GM21381 (cell line): ENCODE data around the gene SLC4A9.
"Not testable (repeated sequence)": the region's sequence is repeated elsewhere in the genome, so short reads cannot be mapped to it uniquely, and the experiment has no call there.

Experiments
- ATAC-seq: cut with Tn5 transposase; IDR thresholded peaks from one replicate; pipeline ENCODE4 v1.9.1; 2021; ENCODE audit warnings: mild to moderate bottlenecking, moderate library complexity; ENCODE audit not compliant: unreplicated experiment

SLC4A9 gene

DNA sequence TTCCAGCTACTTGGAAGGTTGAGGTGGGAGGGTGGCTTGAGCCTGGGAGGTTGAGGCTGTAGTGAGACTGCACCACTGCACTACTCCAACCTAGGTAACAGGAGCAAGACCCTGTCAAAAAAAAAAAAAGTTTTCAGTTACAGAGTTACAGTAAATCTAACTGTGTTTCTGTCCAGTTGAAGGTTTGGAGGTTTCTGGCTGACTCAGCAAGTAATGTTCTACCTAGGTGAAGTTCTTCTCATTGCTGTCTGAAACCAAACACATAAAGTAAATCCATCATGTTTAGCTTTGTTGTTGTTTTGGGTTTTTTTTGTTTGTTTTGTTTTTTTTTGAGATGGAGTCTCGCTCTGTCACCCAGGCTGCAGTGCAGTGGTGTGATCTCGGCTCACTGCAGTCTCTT is 33.7 kb downstream of the SLC4A9 start:
- ATAC-seq: no peak

DNA sequence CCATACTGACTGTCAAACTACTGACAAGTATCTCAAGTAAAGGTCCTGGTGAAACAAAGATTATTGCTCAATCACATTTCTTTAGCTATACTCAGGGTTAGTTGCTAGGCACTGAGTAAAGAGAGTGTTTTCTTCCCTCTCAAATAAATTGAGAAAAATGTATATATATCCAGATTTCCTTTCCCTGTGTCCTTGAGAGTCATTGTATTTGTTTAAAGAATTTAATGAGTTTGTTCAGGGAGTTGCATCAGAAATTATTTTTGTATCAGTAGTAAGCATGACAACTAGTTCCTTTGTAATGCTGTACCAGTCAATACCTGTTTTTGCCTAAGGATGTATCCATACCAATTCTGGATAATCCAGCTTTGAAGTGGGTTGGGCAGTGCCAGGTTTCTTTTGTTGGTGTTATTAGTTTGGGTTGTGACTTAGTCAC is 38.4 kb downstream of the SLC4A9 start:
- ATAC-seq: no peak

DNA sequence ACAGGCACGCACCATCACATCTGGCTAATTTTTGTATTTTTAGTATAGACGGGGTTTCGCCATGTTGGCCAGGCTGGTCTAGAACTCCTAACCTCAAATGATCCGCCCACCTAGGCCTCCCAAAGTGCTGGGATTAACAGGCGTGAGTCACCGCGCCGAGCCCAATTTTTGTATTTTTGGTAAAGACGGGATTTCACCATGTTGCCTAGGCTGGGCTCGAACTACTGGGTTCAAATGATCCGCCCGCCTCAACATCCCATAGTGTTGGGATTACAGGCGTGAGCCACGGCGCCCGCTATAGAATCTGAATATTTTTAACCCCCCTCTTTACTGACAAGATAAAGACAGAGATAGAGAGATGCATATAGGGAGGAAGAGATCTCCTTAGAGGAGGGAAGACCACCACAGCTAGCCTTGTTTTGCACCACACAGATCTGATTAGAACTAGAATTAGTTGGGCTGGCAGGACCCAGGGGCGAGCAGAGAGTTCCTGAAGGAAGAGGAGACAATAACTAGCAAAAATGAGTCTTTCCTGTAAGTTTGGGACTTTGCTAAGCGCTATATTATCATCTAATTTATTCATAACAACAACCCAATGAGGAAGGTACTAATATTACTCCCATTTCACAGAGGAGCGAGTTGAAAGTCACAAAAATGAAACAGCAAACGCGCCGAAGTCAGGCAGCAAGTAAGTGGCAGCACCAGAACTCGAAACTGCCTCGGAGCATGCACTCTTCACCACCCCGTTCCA is 40.2 kb downstream of the SLC4A9 start:
- no peak for ATAC-seq

DNA sequence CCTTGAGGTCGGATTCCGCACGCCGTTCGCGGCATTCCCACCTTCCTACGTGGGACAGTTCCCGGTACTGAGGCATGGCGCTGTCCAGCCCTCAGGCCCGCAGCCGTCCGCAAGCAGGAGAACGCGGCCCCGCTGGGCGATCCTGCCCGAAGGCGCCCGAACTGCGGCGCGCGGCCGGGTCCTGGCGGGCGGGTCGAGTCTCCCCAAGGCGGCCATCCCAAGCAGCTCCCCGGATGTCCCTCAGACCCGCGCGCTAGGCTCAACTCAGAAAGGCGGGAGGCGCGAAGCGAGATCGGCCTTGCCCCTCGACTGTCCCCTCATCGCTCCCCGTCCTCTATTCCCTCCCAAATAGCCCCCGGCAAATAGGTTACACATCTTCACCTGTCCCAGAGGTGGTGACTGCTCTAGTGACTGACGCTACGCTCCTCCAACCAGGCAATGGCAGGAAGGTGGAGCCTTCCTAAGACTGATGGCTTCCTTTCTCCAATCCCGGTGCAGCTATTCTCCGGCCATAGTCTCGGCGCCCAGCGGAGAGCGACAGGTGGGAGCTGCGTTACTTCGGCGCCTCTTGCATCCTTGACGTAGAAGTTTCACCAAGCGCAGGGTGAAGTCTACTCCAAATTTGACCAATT is 40.9 kb downstream of the SLC4A9 start:
- peak; percentile 64 for ATAC-seq

DNA sequence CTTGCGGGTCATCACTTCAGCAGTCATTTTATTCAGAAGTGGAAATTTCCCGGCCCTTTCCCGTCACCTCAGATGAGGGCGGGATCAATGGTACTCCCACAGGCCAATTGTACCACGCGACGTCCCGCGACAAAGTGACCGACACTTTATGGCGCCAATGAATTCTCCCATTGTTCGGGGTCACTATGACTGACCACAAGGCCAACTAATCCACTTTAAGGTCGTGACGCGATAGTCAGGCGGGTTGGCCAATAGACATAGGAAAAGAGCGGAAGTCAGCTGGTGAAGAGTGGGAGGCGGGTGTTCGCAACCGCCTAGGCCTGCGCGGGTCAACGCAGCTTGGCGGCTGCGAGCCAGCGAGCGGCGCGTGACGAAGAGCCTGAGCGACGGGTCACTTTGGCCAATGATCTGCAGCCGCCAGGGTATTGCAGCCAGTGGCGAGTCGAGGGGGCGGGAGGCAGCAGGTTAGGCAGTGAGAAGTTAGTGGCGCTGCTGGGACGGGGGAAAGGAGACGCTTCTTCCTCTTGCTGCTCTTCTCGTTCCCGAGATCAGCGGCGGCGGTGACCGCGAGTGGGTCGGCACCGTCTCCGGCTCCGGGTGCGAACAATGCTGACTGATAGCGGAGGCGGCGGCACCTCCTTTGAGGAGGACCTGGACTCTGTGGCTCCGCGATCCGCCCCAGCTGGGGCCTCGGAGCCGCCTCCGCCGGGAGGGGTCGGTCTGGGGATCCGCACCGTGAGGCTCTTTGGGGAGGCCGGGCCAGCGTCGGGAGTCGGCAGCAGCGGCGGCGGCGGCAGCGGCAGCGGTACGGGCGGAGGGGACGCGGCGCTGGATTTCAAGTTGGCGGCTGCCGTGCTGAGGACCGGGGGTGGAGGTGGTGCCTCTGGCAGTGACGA is 41.6 kb downstream of the SLC4A9 start, which contains the start of gene ANKHD1:
ANKHD1 (plus strand) TSS at position 472 of the 896 bp plus-strand sequence; CDS start at position 607, 135 bp downstream.
- ATAC-seq: peak; percentile 76

DNA sequence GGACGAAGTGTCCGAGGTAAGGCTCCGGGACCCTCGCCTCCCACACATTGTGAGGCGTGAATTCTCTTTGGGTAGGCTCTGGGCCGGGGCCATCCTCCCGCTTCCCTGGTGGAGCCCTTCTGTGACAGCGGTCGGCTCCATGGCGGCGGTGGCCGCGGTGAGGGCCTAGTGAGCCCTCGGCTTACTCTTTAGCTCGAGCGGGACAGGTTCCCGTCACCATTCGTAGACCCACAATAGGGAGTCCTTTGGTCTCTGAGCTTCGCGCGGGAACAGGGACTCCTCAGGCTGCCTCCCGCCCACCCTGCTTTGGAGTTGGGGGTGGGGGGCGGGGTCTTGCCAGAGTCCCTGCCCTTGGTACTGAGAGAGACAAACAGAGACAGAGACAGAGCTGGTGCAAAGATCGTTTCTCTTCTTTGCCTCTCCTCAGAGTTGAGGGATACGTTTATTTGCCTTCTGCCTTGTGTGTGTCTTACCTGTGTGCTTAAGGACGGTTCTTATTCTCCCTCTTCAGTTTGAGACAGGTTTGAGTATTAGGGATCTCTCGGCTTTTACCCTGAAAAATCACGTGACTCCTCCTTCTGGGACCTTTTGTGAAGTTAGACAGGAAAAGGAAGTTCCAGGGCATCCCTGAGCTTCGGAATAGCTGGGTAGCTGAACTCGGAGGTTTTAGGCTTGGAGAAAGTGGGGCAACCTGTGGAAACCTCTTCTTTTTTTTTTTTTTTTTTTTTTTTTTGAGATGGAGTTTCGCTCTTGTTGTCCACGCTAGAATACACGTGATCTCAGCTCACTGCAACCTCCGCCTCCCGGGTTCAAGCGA is 42.5 kb downstream of the SLC4A9 start:
- ATAC-seq: no peak

DNA sequence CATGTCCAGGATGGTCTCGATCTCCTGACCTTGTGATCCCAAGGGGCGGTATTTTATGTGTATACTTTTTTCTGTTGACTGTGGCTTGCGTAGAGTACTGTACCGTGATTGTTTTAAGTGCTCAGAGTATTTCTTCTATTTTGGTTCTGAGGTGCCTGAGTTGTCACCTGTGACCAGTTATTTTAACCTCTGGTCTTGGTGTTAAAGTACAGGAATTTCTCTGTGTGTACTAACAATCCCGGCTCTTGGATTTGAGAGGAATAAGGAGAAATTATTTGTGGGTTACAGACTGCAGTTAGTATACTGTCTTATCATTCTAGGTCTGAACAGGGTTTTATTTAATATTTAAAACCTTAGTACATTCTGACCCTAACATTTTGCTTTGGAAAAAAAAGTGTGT is 43.6 kb downstream of the SLC4A9 start:
- ATAC-seq: no peak

DNA sequence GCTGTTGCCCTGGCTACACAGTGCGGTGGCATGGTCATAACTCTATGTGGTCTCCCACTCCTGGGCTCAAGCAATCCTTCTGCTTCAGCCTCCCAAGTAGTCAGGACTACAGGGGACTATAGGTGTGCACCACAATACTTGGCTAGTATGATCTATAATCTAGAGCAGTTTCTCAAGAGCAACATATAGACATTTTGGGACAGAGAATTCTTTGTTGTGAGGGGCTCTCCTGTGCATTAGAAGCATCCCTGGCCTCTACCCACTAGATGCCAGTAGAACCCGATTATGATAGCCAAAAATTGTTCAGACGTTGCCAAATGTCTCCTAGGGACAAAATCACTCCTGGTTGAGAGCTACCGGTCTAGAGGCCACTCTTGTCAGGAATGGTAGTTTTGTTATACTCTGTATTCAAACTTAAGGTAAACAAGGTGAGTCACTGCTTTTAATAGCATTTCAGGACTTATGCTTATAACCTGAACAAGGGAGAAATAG is 48.8 kb downstream of the SLC4A9 start:
- ATAC-seq: no peak

DNA sequence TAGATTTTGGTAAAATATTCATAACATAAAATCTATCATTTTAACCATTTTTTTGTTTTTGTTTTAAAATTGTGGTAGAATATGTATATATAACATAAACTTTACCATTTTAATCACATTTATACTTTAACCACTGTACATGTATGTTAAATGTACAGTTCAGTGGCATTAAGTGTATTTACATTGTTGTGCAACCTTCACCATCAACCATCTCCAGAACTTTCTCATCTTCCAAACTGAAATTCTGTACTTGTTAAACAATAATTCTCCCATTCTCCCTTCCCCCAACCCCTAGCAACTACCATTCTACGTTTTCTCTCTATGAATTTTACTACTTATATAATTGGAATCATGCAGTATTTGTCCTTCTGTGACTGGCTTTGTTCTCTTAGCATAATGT is 53.2 kb downstream of the SLC4A9 start:
- no peak for ATAC-seq

DNA sequence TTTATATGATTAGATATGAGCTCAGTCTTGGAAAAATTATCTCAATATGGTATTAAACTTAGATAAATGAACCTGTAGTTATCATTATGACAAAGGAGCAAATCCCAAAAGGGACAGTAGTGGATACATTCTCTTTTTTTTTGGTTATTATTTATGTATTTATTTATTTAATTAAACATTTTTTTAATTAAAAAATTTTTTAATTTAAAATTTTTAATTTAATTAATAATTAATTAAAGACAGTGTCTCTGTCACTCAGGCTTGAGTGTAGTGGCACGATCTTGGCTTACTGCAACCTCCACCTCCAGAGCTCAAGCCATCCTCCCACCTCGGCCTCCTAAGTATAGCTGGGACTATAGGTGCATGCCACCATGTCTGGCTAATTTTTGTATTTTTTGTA is 57.2 kb downstream of the SLC4A9 start:
- ATAC-seq: no peak

DNA sequence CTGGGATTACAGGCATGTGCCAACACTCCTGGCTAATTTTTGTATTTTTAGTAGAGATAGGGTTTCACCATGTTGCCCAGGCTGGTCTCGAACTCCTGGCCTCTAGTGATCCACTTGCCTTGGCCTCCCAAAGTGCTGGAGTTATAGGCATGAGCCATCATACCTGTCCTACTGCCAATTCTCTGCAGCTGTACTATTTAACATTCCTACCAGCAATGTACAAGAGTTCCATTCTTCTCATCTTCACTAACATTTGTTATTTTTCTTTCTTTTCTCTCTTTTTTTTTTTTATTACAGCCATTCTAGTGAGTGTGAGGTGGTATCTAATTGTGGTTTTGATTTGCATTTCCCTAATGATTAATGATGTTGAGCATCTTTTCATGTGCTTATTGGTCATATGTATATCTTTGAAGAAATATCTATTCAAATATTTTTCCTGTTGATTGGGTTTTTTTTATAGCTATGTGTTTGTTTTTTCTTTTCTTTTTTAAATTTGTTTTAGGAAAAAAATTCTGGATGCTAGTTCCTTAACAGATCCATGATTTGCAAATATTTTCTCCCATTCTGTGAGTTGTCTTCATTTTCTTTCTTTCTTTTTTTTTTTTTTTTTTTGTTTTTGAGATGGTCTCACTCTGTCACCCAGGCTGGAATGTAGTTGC is 59.0 kb downstream of the SLC4A9 start:
- no peak for ATAC-seq

DNA sequence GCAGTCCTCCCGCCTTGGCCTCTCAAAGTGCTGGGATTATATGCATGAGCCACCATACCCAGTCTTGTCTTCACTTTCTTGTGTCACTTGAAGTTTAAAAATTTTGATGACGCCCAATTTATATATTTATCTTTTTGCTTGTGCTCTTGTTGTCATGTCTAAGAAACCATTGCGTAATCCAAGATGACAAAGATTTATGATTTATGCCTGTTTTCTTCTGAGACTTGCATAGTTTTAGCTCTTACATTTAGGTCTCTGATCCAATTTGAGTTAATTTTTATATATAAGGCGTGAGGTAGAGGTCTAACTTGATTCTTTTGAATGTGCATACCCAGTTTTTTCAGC is 60.2 kb downstream of the SLC4A9 start:
- ATAC-seq: no peak

DNA sequence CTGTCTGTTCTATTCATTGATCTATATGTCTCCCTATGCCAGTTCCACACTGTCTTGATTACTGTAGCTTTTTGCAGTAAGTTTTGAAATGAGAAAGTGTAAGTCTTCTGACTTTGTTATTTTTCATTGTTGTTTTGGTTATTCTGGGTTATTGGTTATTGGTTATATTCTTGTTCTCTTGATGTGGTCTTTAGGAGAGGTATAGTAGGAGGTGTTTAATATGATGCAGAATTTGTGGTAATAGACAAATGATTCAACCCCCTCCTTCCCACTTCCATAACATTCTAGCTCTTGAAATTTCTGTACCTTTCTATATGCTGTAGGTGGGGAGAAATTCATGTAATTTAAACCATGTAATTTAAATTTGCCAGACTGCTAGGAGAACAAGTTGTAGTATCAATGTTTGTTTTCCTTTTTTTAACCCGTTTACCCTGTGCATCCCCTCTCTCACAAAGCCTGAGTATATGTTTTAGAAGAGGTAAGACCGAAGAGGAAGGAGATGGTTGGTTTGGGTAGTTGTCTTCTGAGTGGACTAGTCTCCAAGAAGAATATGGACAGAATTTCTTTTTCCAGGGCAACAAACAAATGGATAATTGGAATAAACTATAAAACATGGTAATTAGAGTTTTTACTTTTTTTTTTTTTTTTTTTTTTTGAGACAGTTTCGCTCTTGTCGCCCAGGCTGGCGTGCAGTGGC is 60.8 kb downstream of the SLC4A9 start:
- ATAC-seq: no peak

DNA sequence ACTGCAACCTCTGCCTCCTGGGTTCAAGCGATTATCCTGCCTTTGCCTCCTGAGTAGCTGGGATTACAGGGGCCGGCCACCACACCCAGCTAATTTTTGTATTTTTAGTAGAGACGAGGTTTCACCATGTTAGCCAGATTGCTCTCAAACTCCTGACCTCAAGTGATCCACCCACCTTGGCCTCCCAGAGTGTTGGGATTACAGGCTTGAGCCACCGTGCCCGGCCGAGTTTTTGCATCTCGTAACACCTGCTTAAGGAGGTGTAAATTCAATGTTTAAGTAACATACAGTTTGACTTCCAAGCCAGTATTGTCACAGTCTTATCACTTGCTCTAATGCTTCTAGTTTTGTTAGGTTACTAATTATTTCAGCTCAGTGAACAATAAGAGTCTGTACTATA is 61.4 kb downstream of the SLC4A9 start:
- not testable (repeated sequence) for ATAC-seq

DNA sequence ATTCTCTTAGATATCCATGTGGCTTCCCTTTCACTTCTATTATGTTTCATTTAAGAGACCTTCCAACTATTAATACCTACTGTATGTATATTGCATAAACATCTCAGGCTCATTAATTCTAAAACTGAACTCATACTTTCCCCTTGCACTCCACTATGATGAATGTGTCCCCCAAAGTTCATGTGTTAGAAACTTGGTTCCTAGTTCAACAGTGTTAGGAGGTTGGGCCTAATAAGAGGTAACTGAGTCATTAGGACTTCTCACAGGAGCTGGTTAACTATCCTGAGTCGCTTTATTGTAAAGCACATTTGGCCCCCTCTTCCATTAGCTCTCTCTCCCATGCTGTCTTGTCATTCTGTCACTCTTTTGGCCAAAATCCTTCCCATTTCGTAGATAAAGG is 63.6 kb downstream of the SLC4A9 start:
- ATAC-seq: no peak

DNA sequence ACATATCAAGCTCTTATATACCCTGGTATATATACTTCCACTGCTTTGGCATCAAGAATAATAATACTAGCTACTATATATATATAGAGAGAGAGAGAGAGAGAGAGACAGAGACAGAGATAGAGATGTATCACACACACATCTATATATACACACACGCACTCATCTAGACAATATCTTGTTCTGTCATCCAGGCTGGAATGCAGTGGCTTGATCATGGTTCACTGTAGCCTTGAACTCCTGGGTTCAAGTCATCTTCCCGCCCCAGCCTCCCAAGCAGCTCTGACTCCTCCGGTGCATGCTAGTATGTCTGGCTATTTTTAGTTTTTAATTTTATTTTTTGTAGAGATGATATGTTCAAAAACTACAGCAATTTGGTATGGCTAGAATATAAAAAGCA is 64.1 kb downstream of the SLC4A9 start:
- no peak for ATAC-seq
